Body of pancreas (tissue), 4 donors: ENCODE measurements around the gene RGL3.

Experiments
- CTCF ChIP-seq, 7 experiments: fragments of 450-650 bp in 4 of 7; fragments of 200-600 bp in 3 of 7; sonication (generic) in 3 of 7; IDR thresholded peaks; one replicate each; pipeline ENCODE4 v1.5.1; 2016 to 2019; ENCODE audit warnings: antibody characterized with exemption in 7 of 7
- POLR2A ChIP-seq, 3 donors: fragments of 450-650 bp; IDR thresholded peaks; one replicate each; pipeline ENCODE4 v1.6.1; 2016; ENCODE audit warnings: antibody characterized with exemption in 3 of 3, mild to moderate bottlenecking in 2 of 3

- TF ChIP-seq CTCF (IDR thresholded peaks at IDR 0.05) (peak; percentile 65 to 90 (median 77)), POLR2A (IDR thresholded peaks at IDR 0.05) (peak; percentile 59 to 84 (median 81))
These were observed 38.2 kb downstream of the RGL3 start for GRCh38 chr19:11380653-11381537.
